Measurements from ENCODE around the gene ZDHHC8.

Gene ZDHHC8

GRCh38 chr22:20094197-20094807, 37.3 kb upstream of the ZDHHC8 start:
- Histone ChIP-seq H4K20me1 (ENCODE audit: insufficient read depth, low read length) (no peaks in the 10 kb centered on the region), H2AFZ (ENCODE audit: low read length) (no peak overlapping the region), H3K9me2 (ENCODE audit: low read depth, low read length) (no peaks in the 10 kb centered on the region), H3K27ac (ENCODE audit: low read depth, low read length, poor library complexity, severe bottlenecking) (no peak overlapping the region), H3K4me2 (ENCODE audit: low read length) (no peak overlapping the region), H3K79me2 (ENCODE audit: insufficient read depth, low read length) (no peaks in the 10 kb centered on the region), H3K4me3 (ENCODE audit: low read depth, low read length, poor library complexity, severe bottlenecking) (no peak overlapping the region), H3K27me3 (ENCODE audit: insufficient read depth, low read length) (no peaks in the 10 kb centered on the region), H3F3A (ENCODE audit: insufficient read depth, low read length) (no peaks in the 10 kb centered on the region), H3K4me1 (ENCODE audit: insufficient read depth, low read length, severe bottlenecking) (no peaks in the 10 kb centered on the region), H3K9ac (ENCODE audit: low read length) (no peak overlapping the region), H3K36me3 (ENCODE audit: insufficient read depth, low read length) (peaks cover 96% of the 10 kb centered on the region), H3K9me3 (ENCODE audit: low read length) (0 out of 2 replicates have a peak, but pooled peaks cover 3% of the 10 kb centered on the region)
- TF ChIP-seq EZH2 (IDR thresholded peaks at IDR 0.05; ENCODE audit: borderline replicate concordance, low read length) (no peak), CTCF (IDR thresholded peaks at IDR 0.05; ENCODE audit: low read length) (no peak)

GRCh38 chr22:20095521-20095920, 36.1 kb upstream of the ZDHHC8 start:
- 0 out of 2 replicates have a peak, but pooled peaks cover 3% of the 10 kb centered on the region for H3K9me3 ChIP-seq (ENCODE audit: low read length)
- no peak overlapping the region for H3K27ac ChIP-seq (ENCODE audit: low read depth, low read length, poor library complexity, severe bottlenecking)
- H3F3A ChIP-seq (ENCODE audit: insufficient read depth, low read length), result no peaks in the 10 kb centered on the region
- no peak overlapping the region for H3K4me2 ChIP-seq (ENCODE audit: low read length)
- H3K9ac ChIP-seq (ENCODE audit: low read length), result no peak overlapping the region
- H3K79me2 ChIP-seq (ENCODE audit: insufficient read depth, low read length), result no peaks in the 10 kb centered on the region
- no peaks in the 10 kb centered on the region for H3K27me3 ChIP-seq (ENCODE audit: insufficient read depth, low read length)
- no peak overlapping the region for H2AFZ ChIP-seq (ENCODE audit: low read length)
- TF ChIP-seq CTCF (IDR thresholded peaks at IDR 0.05; ENCODE audit: low read length), result no peak
- no peak for TF ChIP-seq EZH2 (IDR thresholded peaks at IDR 0.05; ENCODE audit: borderline replicate concordance, low read length)
- no peaks in the 10 kb centered on the region for H4K20me1 ChIP-seq (ENCODE audit: insufficient read depth, low read length)
- H3K4me1 ChIP-seq (ENCODE audit: insufficient read depth, low read length, severe bottlenecking), result no peaks in the 10 kb centered on the region
- H3K9me2 ChIP-seq (ENCODE audit: low read depth, low read length), result no peaks in the 10 kb centered on the region
- H3K4me3 ChIP-seq (ENCODE audit: low read depth, low read length, poor library complexity, severe bottlenecking), result no peak overlapping the region
- peaks cover 95% of the 10 kb centered on the region for H3K36me3 ChIP-seq (ENCODE audit: insufficient read depth, low read length)

- TF ChIP-seq EZH2 (IDR thresholded peaks at IDR 0.05; ENCODE audit: borderline replicate concordance, low read length), result no peak
- TF ChIP-seq CTCF (IDR thresholded peaks at IDR 0.05; ENCODE audit: low read length), result no peak
- H3K4me3 ChIP-seq (ENCODE audit: low read depth, low read length, poor library complexity, severe bottlenecking), result no peak overlapping the region
- H2AFZ ChIP-seq (ENCODE audit: low read length), result no peak overlapping the region
- H3K9me3 ChIP-seq (ENCODE audit: low read length), result 0 out of 2 replicates have a peak, but pooled peaks cover 3% of the 10 kb centered on the region
- H3F3A ChIP-seq (ENCODE audit: insufficient read depth, low read length), result no peaks in the 10 kb centered on the region
- no peaks in the 10 kb centered on the region for H3K27me3 ChIP-seq (ENCODE audit: insufficient read depth, low read length)
- no peaks in the 10 kb centered on the region for H3K4me1 ChIP-seq (ENCODE audit: insufficient read depth, low read length, severe bottlenecking)
- no peaks in the 10 kb centered on the region for H3K9me2 ChIP-seq (ENCODE audit: low read depth, low read length)
- no peaks in the 10 kb centered on the region for H4K20me1 ChIP-seq (ENCODE audit: insufficient read depth, low read length)
- H3K27ac ChIP-seq (ENCODE audit: low read depth, low read length, poor library complexity, severe bottlenecking), result no peak overlapping the region
- no peaks in the 10 kb centered on the region for H3K79me2 ChIP-seq (ENCODE audit: insufficient read depth, low read length)
- H3K4me2 ChIP-seq (ENCODE audit: low read length), result no peak overlapping the region
- no peak overlapping the region for H3K9ac ChIP-seq (ENCODE audit: low read length)
- peaks cover 94% of the 10 kb centered on the region for H3K36me3 ChIP-seq (ENCODE audit: insufficient read depth, low read length)
These were observed 34.8 kb upstream of the ZDHHC8 start for GRCh38 chr22:20096574-20097420.
